Osteocyte (in vitro differentiated cells): ENCODE measurements around the gene SARNP. TPM values are rescaled to one million over a fixed set of nuclear protein-coding genes. Genes with fewer than 3 reads are reported as not detected.

ENCODE experiments used
- DNase-seq: peaks from one replicate; pipeline ENCODE4 v3.0.0; 2021; ENCODE audit warnings: mixed read lengths; ENCODE audit not compliant: unreplicated experiment; ENCODE audit errors: extremely low spot score
- H3K27ac Mint-ChIP-seq: one replicate; pipeline ENCODE4 v1.8.0; 2021; ENCODE audit warnings: mild to moderate bottlenecking, mixed read lengths; ENCODE audit not compliant: unreplicated experiment
- H3K27me3 Mint-ChIP-seq: one replicate; pipeline ENCODE4 v1.8.0; 2021; ENCODE audit warnings: mixed read lengths; ENCODE audit not compliant: unreplicated experiment
- H3K36me3 Mint-ChIP-seq: one replicate; pipeline ENCODE4 v1.8.0; 2021; ENCODE audit warnings: mixed read lengths; ENCODE audit not compliant: unreplicated experiment
- H3K4me1 Mint-ChIP-seq: one replicate; pipeline ENCODE4 v1.8.0; 2021; ENCODE audit warnings: mixed read lengths; ENCODE audit not compliant: unreplicated experiment
- H3K4me3 Mint-ChIP-seq: one replicate; pipeline ENCODE4 v1.8.0; 2021; ENCODE audit warnings: mild to moderate bottlenecking, moderate library complexity, mixed read lengths; ENCODE audit not compliant: unreplicated experiment
- H3K9me3 Mint-ChIP-seq: one replicate; pipeline ENCODE4 v1.8.0; 2021; ENCODE audit warnings: mixed read lengths; ENCODE audit not compliant: unreplicated experiment
- CTCF ChIP-seq: fragments of 200-600 bp; sonication (generic); IDR thresholded peaks from 2 replicates; pipeline ENCODE4 v1.5.0; 2021; ENCODE audit warnings: antibody characterized with exemption, mild to moderate bottlenecking, moderate library complexity
- total RNA-seq: library from RNA; stranded (reverse); gene quantifications from 2 replicates; pipeline ENCODE4 v1.2.1, GENCODE V29; 2021

SARNP gene
- total RNA-seq, 1 donor from 2014 or later: 56.1 TPM

- Mint-ChIP-seq H3K36me3 (peaks cover 18% of the 10 kb centered on the region), H3K9me3 (no peaks in the 10 kb centered on the region), H3K4me1 (peaks cover 32% of the 10 kb centered on the region), H3K27ac (no peak overlapping the region), H3K4me3 (no peak overlapping the region), H3K27me3 (no peaks in the 10 kb centered on the region)
- no peak for DNase-seq
- TF ChIP-seq CTCF: no peak
Measured at GRCh38 chr12:55818140-55818728, 710 bp upstream of the SARNP start.

GRCh38 chr12:55816881-55817344 lies 611 bp downstream of the SARNP start:
- Mint-ChIP-seq H3K4me1 (peaks cover 41% of the 10 kb centered on the region), H3K27me3 (no peaks in the 10 kb centered on the region), H3K27ac (no peak overlapping the region), H3K9me3 (no peaks in the 10 kb centered on the region), H3K4me3 (no peak overlapping the region), H3K36me3 (peaks cover 19% of the 10 kb centered on the region)
- no peak for TF ChIP-seq CTCF
- DNase-seq: no peak

- H3K4me1 Mint-ChIP-seq: peaks cover 46% of the 10 kb centered on the region
- no peak overlapping the region for H3K27ac Mint-ChIP-seq
Measured at GRCh38 chr12:55815473-55815872, 2.1 kb downstream of the SARNP start.

GRCh38 chr12:55814257-55814656 lies 3.3 kb downstream of the SARNP start:
- DNase-seq: no peak
- Mint-ChIP-seq H3K4me3 (no peak overlapping the region), H3K36me3 (peaks cover 14% of the 10 kb centered on the region), H3K27me3 (no peaks in the 10 kb centered on the region), H3K9me3 (no peaks in the 10 kb centered on the region), H3K27ac (no peak overlapping the region), H3K4me1 (peaks cover 46% of the 10 kb centered on the region)
- no peak for TF ChIP-seq CTCF

More at GRCh38 chr12:55815473-55815872, 2.1 kb downstream of the SARNP start:
- peaks cover 12% of the 10 kb centered on the region for H3K36me3 Mint-ChIP-seq
- no peaks in the 10 kb centered on the region for H3K9me3 Mint-ChIP-seq
- no peak for TF ChIP-seq CTCF
- H3K27me3 Mint-ChIP-seq: no peaks in the 10 kb centered on the region
- peak overlapping the region; percentile 60 for H3K4me3 Mint-ChIP-seq
- DNase-seq: no peak

- no peak overlapping the region for H3K4me3 Mint-ChIP-seq
- TF ChIP-seq CTCF: no peak
- no peaks in the 10 kb centered on the region for H3K27me3 Mint-ChIP-seq
- no peak overlapping the region for H3K27ac Mint-ChIP-seq
- no peaks in the 10 kb centered on the region for H3K9me3 Mint-ChIP-seq
- no peak for DNase-seq
- peaks cover 17% of the 10 kb centered on the region for H3K36me3 Mint-ChIP-seq
- peaks cover 38% of the 10 kb centered on the region for H3K4me1 Mint-ChIP-seq
Measured at GRCh38 chr12:55812088-55812487, 5.4 kb downstream of the SARNP start.
